ENCODE data around the gene RSPH3.
"Not testable (repeated sequence)": the region's sequence is repeated elsewhere in the genome, so short reads cannot be mapped to it uniquely, and the experiment has no call there.

- TF ChIP-seq CTCF, POLR2A (IDR thresholded peaks at IDR 0.05): not testable (repeated sequence)
Observed at GRCh38 chr6:159025224-159025623, 25.2 kb upstream of the RSPH3 start.
